RWPE1 (cell line): ENCODE data around the gene ASTN2.

Source experiments
- CTCF ChIA-PET: fragments of 350-600 bp; sonication (Branson Sonifier 250); formaldehyde crosslinking; extraction: SDS; loops from one replicate; lab custom pipeline; 2021; lab: Yijun Ruan, JAX
- POLR2A ChIA-PET: fragments of 400-600 bp; formaldehyde crosslinking; extraction: SDS; loops from one replicate; lab custom pipeline; 2020; ENCODE audit warnings: antibody characterized with exemption; ENCODE audit not compliant: low non-redundant PET; lab: Yijun Ruan, JAX
- DNase-seq: peaks from one replicate; pipeline ENCODE4 v3.0.0; 2012; ENCODE audit warnings: low spot score
- H3K27ac ChIP-seq: fragments of 450-650 bp; 2 replicates; pipeline ENCODE4 v1.5.1; 2017
- TF ChIP-seq, protein P1 (sequence below): fragments of 450-650 bp; conservative IDR thresholded peaks from 2 replicates; pipeline ENCODE4 v1.5.1; 2017; ENCODE audit warnings: low read depth, mild to moderate bottlenecking

ASTN2 gene

DNA sequence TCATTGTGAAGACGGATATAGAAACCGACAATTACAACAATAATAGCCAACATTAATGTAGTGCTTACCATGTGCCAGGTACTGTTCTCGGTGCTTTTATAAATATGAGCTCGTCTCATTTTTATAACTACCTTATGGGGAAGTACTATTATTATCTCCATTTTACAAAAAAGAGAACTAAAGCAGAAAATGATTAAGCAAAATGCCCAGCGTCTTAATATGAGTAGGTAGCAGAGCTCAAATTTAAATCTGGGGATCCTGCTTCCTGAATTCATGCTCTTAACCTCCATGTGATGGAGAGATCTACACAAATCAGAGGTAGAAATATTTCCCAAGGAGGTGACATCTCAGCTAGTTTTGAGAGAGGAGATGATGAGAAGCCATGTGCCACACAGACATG lies 470.9 kb downstream of the ASTN2 start:
- ChIA-PET POLR2A (no interaction called here), CTCF (no interaction called here)
- no peak for DNase-seq
- no peak overlapping the region for H3K27ac ChIP-seq
- TF ChIP-seq, protein P1, sequence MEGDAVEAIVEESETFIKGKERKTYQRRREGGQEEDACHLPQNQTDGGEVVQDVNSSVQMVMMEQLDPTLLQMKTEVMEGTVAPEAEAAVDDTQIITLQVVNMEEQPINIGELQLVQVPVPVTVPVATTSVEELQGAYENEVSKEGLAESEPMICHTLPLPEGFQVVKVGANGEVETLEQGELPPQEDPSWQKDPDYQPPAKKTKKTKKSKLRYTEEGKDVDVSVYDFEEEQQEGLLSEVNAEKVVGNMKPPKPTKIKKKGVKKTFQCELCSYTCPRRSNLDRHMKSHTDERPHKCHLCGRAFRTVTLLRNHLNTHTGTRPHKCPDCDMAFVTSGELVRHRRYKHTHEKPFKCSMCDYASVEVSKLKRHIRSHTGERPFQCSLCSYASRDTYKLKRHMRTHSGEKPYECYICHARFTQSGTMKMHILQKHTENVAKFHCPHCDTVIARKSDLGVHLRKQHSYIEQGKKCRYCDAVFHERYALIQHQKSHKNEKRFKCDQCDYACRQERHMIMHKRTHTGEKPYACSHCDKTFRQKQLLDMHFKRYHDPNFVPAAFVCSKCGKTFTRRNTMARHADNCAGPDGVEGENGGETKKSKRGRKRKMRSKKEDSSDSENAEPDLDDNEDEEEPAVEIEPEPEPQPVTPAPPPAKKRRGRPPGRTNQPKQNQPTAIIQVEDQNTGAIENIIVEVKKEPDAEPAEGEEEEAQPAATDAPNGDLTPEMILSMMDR, result no peak

DNA sequence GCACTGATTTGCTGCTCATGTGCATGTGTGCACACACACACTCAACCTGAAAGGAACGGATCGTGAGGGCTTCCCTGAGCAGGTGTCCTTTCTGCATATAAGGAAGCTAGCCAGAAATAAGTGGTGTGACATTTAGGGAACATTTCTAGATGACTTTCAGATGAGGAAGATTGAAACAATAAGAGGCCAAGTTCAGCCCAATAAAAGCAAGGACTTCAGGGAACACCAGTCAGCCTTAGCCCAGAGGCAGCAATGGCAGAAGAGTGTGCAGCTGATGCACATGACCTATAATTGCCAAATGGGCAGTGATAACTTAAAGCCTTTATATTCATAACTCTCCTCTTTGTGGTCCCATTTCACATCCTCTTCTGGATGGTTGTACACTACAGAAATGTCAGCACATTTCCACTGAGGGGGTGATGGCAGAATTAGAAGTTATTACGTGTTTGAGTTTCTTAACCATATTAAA lies 472.2 kb downstream of the ASTN2 start:
- ChIA-PET POLR2A (no interaction called here), CTCF (interaction anchor here (0.7 to 1.0 kb wide), 2 partner anchors 111 to 245 kb away, joined by 3 read pairs; no protein-coding TSS in a partner anchor)
- TF ChIP-seq, protein P1, result no peak
- H3K27ac ChIP-seq, result no peak overlapping the region
- no peak for DNase-seq

DNA sequence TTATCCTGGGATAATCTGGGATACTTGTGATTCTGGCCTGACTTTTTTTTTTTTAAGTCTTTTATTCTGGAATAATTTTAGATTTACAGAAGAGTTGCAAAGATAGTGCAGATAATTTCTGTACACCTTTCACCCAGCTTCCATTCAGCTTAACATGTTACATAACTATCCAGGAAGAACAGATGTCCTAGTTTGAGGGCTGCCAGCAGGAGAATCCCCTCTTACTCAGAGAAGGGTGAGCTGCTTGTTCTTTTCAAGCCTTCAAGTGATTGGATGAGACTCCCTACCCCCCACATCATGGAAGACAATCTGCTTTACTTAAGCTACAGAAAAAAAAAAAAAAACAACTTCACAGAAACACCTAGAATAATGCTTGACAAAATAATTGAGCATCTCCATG lies 473.6 kb downstream of the ASTN2 start:
- ChIA-PET POLR2A (no interaction called here), CTCF (interaction anchor here (0.7 kb wide), 1 partner anchor 8 kb away, joined by 6 read pairs; no protein-coding TSS in a partner anchor)
- no peak for DNase-seq
- H3K27ac ChIP-seq, result no peak overlapping the region
- TF ChIP-seq, protein P1, result no peak

DNA sequence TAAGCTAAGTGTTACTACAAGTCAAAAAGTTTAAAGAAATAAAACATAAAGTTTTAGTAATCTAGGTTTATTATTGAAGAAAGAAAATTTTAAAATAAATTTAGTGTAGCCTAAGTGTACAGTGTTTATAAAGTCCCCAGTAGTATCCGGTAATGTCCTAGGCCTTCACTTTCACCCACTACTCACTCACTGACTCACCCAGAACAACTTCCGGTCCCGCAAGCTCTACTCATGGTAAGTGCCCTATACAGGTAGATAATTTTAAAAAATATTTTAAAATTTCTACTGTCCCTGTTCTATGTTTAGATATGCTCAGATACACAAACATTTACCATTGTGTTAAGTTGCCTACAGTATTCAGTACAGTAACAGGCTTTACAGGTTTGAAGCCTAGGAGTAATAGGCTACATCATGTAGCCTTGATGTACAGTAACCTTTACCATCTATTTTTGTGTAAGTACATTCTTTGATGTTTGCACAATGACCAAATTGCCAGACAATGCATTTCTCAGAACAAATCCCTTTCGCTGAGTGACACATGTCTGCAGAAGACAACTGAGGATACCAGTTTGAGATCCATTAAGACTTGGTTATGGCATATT lies 474.1 kb downstream of the ASTN2 start:
- no peak overlapping the region for H3K27ac ChIP-seq
- POLR2A ChIA-PET, result no interaction called here
- CTCF ChIA-PET, result interaction anchor here (0.6 to 1.5 kb wide), 2 partner anchors 9 to 1858 kb away, joined by 3 to 7 read pairs; no protein-coding TSS in a partner anchor
- no peak for DNase-seq
- TF ChIP-seq, protein P1, result no peak

DNA sequence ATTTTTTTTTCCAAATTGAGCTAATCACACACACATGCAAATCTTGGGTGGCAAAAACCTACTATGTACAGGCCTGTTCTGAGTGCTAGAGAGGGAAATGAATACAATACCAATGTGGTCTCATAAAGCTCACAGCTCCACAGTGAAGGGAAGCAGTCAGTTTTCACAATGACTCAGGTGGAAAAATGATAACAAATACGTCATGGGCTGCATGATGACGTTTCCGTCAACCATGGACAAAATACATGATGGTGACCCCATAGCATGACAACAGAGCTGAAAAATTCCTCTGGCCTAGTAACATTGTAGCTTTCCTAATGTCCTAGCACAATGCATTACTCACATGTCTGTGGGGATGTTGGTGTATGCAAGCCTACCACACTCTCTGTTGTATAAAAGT lies 475.2 kb downstream of the ASTN2 start:
- TF ChIP-seq, protein P1, result no peak
- POLR2A ChIA-PET, result no interaction called here
- DNase-seq, result no peak
- CTCF ChIA-PET, result interaction anchor here (0.6 to 1.5 kb wide), 4 partner anchors 10 to 203 kb away, joined by 3 to 5 read pairs (median 4); no protein-coding TSS in a partner anchor
- H3K27ac ChIP-seq, result no peak overlapping the region

DNA sequence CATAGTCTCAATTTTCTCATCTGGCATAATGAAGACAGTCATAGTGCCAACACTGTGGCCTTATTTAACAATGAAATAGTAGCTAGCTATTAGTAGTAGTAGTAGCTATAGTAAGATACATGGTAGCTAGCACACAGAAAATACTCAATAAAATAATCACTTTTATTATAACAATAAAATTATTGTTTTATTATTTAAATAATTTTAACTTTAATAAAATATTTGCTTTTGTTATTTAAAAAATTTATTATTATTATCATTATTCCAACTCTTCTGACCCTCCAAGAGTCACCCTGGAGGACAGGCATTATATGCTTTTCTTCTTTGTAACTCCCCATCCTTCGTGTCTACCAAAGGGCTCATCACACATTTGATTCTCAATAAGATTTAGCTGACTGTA lies 475.7 kb downstream of the ASTN2 start:
- TF ChIP-seq, protein P1, result no peak
- ChIA-PET CTCF (interaction anchor here (0.6 to 1.5 kb wide), 4 partner anchors 11 to 202 kb away, joined by 3 to 5 read pairs (median 4); no protein-coding TSS in a partner anchor), POLR2A (no interaction called here)
- no peak overlapping the region for H3K27ac ChIP-seq
- DNase-seq, result no peak
